Loucy (cell line): Measurements from ENCODE around the gene SPINT3.

Source experiments
- H2AFZ ChIP-seq: fragments of 200-600 bp; sonication (generic); 2 replicates; pipeline ENCODE4 v1.6.0; 2016; ENCODE audit warnings: antibody characterized with exemption, mild to moderate bottlenecking, low read length, moderate library complexity
- H3F3A ChIP-seq: fragments of 200-600 bp; 2 replicates; pipeline ENCODE4 v1.6.0; 2016; ENCODE audit warnings: antibody characterized with exemption, low read depth, mild to moderate bottlenecking
- H3K27me3 ChIP-seq: fragments of 200-600 bp; sonication (generic); 2 replicates; pipeline ENCODE4 v1.6.1; 2014; ENCODE audit warnings: low read length, mild to moderate bottlenecking; ENCODE audit not compliant: insufficient read depth, poor library complexity, severe bottlenecking
- H3K36me3 ChIP-seq: fragments of 200-600 bp; sonication (generic); 2 replicates; pipeline ENCODE4 v1.6.1; 2016; ENCODE audit warnings: low read length; ENCODE audit not compliant: insufficient read depth
- H3K4me1 ChIP-seq: fragments of 200-600 bp; sonication (generic); 2 replicates; pipeline ENCODE4 v1.5.1; 2014; ENCODE audit warnings: low read length, mild to moderate bottlenecking; ENCODE audit not compliant: insufficient read depth, poor library complexity, severe bottlenecking
- H3K4me2 ChIP-seq: fragments of 200-600 bp; sonication (generic); 2 replicates; pipeline ENCODE4 v1.6.0; 2014; ENCODE audit warnings: antibody characterized with exemption, low read length, low read depth, mild to moderate bottlenecking; ENCODE audit not compliant: poor library complexity, severe bottlenecking
- H3K4me3 ChIP-seq: fragments of 200-600 bp; sonication (generic); 2 replicates; pipeline ENCODE4 v1.5.1; 2014; ENCODE audit warnings: low read length, mild to moderate bottlenecking, mixed read lengths; ENCODE audit not compliant: poor library complexity, severe bottlenecking
- H3K79me2 ChIP-seq: fragments of 200-600 bp; sonication (generic); 2 replicates; pipeline ENCODE4 v1.6.1; 2014; ENCODE audit warnings: low read length; ENCODE audit not compliant: insufficient read depth
- H3K9ac ChIP-seq: fragments of 200-600 bp; sonication (generic); 2 replicates; pipeline ENCODE4 v1.6.0; 2014; ENCODE audit warnings: mild to moderate bottlenecking, low read depth, low read length, moderate library complexity; ENCODE audit not compliant: poor library complexity, severe bottlenecking
- H3K9me2 ChIP-seq: fragments of 200-600 bp; sonication (generic); replicated peaks from 2 replicates; pipeline ENCODE4 v1.6.1; 2016; ENCODE audit warnings: low read depth, low read length, mixed read lengths
- H3K9me3 ChIP-seq: fragments of 200-600 bp; sonication (generic); 2 replicates; pipeline ENCODE4 v1.6.1; 2014; ENCODE audit warnings: mild to moderate bottlenecking, antibody characterized with exemption, low read length, low read depth; ENCODE audit not compliant: insufficient read depth
- H4K20me1 ChIP-seq: fragments of 200-600 bp; sonication (generic); 2 replicates; pipeline ENCODE4 v1.6.0; 2014; ENCODE audit warnings: antibody characterized with exemption, low read length, mild to moderate bottlenecking; ENCODE audit not compliant: insufficient read depth, poor library complexity, severe bottlenecking
- EZH2phosphoT487 ChIP-seq: fragments of 200-600 bp; IDR thresholded peaks from 2 replicates; pipeline ENCODE4 v1.6.1; 2018; ENCODE audit warnings: antibody characterized with exemption, mild to moderate bottlenecking, moderate library complexity, borderline replicate concordance
- TF ChIP-seq, protein P1 (sequence below): fragments of 200-600 bp; sonication (generic); conservative IDR thresholded peaks from 2 replicates; pipeline ENCODE4 v1.5.1; 2014; ENCODE audit warnings: mild to moderate bottlenecking, antibody characterized with exemption, low read length

SPINT3 gene

DNA sequence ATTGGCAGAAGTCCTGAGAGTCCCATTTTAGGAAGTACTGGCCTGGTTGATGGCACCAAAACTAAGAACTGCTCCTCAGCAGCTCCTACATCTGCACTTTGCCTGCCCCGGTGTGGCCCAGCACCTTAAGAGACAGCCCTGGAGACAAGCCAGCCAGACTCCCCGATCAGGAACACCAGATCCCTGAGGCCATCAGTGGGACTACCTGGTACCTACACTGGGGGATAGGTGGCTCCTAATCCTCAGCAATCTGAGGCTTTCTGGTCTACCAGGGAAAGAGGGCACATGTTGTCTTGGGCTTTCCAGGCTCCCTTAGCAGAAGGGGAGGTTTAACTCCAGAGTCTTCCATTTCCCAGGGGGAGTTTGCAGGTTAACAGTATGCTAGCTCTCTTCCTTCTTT, 24.0 kb upstream of the SPINT3 start, which contains the start of gene WFDC6:
Gene WFDC6, minus strand, starts transcription at position 101 of the 400 bp plus-strand sequence. Its CDS starts 75 bp downstream, at position 26.
- TF ChIP-seq, protein P1, sequence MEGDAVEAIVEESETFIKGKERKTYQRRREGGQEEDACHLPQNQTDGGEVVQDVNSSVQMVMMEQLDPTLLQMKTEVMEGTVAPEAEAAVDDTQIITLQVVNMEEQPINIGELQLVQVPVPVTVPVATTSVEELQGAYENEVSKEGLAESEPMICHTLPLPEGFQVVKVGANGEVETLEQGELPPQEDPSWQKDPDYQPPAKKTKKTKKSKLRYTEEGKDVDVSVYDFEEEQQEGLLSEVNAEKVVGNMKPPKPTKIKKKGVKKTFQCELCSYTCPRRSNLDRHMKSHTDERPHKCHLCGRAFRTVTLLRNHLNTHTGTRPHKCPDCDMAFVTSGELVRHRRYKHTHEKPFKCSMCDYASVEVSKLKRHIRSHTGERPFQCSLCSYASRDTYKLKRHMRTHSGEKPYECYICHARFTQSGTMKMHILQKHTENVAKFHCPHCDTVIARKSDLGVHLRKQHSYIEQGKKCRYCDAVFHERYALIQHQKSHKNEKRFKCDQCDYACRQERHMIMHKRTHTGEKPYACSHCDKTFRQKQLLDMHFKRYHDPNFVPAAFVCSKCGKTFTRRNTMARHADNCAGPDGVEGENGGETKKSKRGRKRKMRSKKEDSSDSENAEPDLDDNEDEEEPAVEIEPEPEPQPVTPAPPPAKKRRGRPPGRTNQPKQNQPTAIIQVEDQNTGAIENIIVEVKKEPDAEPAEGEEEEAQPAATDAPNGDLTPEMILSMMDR: no peak
- TF ChIP-seq EZH2phosphoT487: no peak
- Histone ChIP-seq H3K4me1 (no peaks in the 10 kb centered on the region), H3K36me3 (no peaks in the 10 kb centered on the region), H2AFZ (no peak within 1 kb of the TSS), H3F3A (no peaks in the 10 kb centered on the region), H3K9me3 (no peaks in the 10 kb centered on the region), H3K9me2 (no peaks in the 10 kb centered on the region), H3K4me2 (no peak within 1 kb of the TSS), H4K20me1 (no peaks in the 10 kb centered on the region), H3K9ac (no peak within 1 kb of the TSS), H3K79me2 (no peaks in the 10 kb centered on the region), H3K4me3 (no peak within 1 kb of the TSS), H3K27me3 (no peaks in the 10 kb centered on the region)

DNA sequence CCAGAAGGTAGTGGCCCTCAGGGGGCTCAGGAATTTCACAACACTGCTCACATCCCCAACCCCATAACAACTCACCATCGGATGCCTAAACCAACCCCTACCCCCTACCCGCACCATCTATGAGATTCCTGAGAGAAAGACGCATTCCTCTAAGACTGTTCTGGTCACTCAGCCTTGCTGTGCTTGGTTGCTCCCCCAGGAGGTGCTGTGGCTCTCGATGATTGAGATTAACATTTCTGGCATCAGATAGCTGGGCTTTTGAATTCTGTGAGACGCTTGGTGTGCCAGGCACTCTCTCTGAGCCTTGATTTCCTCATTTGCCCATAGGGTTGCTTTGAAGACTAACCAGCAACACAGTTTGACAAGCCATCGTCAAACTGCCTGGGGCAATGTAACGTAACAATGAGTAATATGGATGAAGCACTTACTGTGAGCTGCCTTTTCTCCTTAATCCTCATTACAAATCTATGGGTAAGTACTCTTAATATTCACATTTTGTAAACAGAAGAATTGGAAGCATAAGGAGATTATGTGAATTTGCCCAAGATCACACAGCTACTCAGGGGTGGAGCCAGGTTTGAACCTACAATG, 22.9 kb upstream of the SPINT3 start:
- Histone ChIP-seq H3K4me2 (no peak overlapping the region), H2AFZ (no peak overlapping the region), H3K36me3 (no peaks in the 10 kb centered on the region), H3K4me3 (no peak overlapping the region), H3K9me3 (no peaks in the 10 kb centered on the region), H3K9me2 (no peaks in the 10 kb centered on the region), H4K20me1 (no peaks in the 10 kb centered on the region), H3K79me2 (no peaks in the 10 kb centered on the region), H3K27me3 (no peaks in the 10 kb centered on the region), H3K4me1 (no peaks in the 10 kb centered on the region), H3K9ac (no peak overlapping the region), H3F3A (no peaks in the 10 kb centered on the region)
- no peak for TF ChIP-seq EZH2phosphoT487
- TF ChIP-seq, protein P1: no peak; the same call in 1 of the 2 replicates

DNA sequence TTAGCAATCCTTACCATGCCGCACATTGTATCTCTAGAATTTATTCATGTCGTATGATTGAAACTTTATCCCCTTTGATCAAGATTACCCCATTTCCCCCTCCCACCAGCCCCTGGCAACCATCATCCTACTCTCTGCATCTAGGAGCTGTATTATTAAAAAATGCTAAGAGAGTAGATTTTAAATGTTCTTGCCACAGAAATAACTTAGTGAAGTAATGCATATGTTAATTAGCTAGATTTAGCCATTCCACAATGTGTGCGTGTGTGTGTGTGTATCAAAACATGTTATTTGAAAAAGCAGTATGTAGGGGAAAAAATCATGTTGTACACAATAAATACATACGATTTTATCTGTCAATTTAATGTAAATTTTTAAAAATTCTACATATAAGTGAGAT, 11.9 kb upstream of the SPINT3 start:
- no peaks in the 10 kb centered on the region for H3K27me3 ChIP-seq

DNA sequence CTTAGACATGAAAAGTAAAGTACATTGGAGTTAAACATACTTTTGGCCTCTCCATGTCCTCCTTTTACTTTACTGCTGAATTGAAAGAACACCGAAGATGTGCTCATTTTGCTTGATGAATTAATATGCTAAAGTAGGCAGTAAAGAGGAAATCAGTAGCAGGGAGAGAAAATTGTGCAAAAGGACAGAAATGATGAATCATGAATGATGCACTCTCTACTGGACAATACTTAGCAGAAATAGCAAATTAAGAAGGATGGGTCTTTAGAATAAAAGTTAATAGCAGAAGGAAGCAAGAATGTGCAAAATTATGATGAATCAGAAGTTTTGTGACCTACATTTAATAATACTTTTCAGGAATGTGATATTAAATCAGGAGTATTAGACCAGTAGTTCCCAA, 8.4 kb upstream of the SPINT3 start:
- H3K36me3 ChIP-seq: no peaks in the 10 kb centered on the region
- no peaks in the 10 kb centered on the region for H3K9me2 ChIP-seq
- no peak overlapping the region for H2AFZ ChIP-seq
- H3F3A ChIP-seq: no peaks in the 10 kb centered on the region
- no peak overlapping the region for H3K4me3 ChIP-seq
- H3K79me2 ChIP-seq: no peaks in the 10 kb centered on the region
- H3K27me3 ChIP-seq: no peaks in the 10 kb centered on the region
- H3K9me3 ChIP-seq: no peaks in the 10 kb centered on the region
- no peak for TF ChIP-seq EZH2phosphoT487
- TF ChIP-seq, protein P1: no peak
- no peaks in the 10 kb centered on the region for H4K20me1 ChIP-seq
- H3K4me1 ChIP-seq: no peaks in the 10 kb centered on the region
- no peak overlapping the region for H3K9ac ChIP-seq
- no peak overlapping the region for H3K4me2 ChIP-seq

More for the DNA sequence above, 11.9 kb upstream of the SPINT3 start:
- H3K9me2 ChIP-seq: no peaks in the 10 kb centered on the region
- H3F3A ChIP-seq: no peaks in the 10 kb centered on the region
- no peaks in the 10 kb centered on the region for H3K4me1 ChIP-seq
- H3K9ac ChIP-seq: no peak overlapping the region
- H2AFZ ChIP-seq: no peak overlapping the region
- H4K20me1 ChIP-seq: no peaks in the 10 kb centered on the region
- H3K79me2 ChIP-seq: no peaks in the 10 kb centered on the region
- H3K4me3 ChIP-seq: no peak overlapping the region
- TF ChIP-seq EZH2phosphoT487: no peak
- no peak overlapping the region for H3K4me2 ChIP-seq
- no peaks in the 10 kb centered on the region for H3K9me3 ChIP-seq
- no peaks in the 10 kb centered on the region for H3K36me3 ChIP-seq
